HepG2 (cell line): ENCODE data around the gene CPXM1. TPM values are rescaled to one million over a fixed set of nuclear protein-coding genes. Genes with fewer than 3 reads are reported as not detected.

Experiments
- AKNA ChIP-seq: sonication (generic); formaldehyde crosslinking; IDR thresholded peaks from 2 replicates; pipeline ENCODE4 v1.4.0; 2020; ENCODE audit warnings: missing genetic modification reagents, borderline replicate concordance
- KDM5A ChIP-seq: fragments of 200-600 bp; sonication (generic); IDR thresholded peaks from 2 replicates; pipeline ENCODE4 v1.7.0; 2018; ENCODE audit warnings: antibody characterized with exemption, mild to moderate bottlenecking, low read length, borderline replicate concordance
- NFE2 ChIP-seq: sonication (generic); formaldehyde crosslinking; IDR thresholded peaks from 2 replicates; pipeline ENCODE4 v1.4.0; 2020; ENCODE audit warnings: missing genetic modification reagents
- PHF5A ChIP-seq: IDR thresholded peaks from one replicate; pipeline ENCODE4 v1.6.1; 2018; ENCODE audit warnings: low read depth, missing genetic modification reagents; ENCODE audit not compliant: unreplicated experiment
- PTBP1 ChIP-seq: fragments of 200-400 bp; formaldehyde crosslinking; IDR thresholded peaks from 2 replicates; pipeline ENCODE4 v1.6.1; 2018; ENCODE audit warnings: low read length, low read depth; ENCODE audit not compliant: poor library complexity, severe bottlenecking
- RNF219 ChIP-seq: sonication (generic); formaldehyde crosslinking; IDR thresholded peaks from 2 replicates; pipeline ENCODE4 v1.5.0; 2020; ENCODE audit warnings: mild to moderate bottlenecking, missing genetic modification reagents
- SAFB2 ChIP-seq: sonication (generic); formaldehyde crosslinking; IDR thresholded peaks from 2 replicates; pipeline ENCODE4 v1.5.1; 2020; ENCODE audit warnings: missing genetic modification reagents, low read depth, mild to moderate bottlenecking, borderline replicate concordance
- SKIL ChIP-seq: sonication (generic); formaldehyde crosslinking; IDR thresholded peaks from 2 replicates; pipeline ENCODE4 v1.8.0; 2022; ENCODE audit warnings: missing genetic modification reagents, mild to moderate bottlenecking, moderate library complexity, borderline replicate concordance
- SRSF4 ChIP-seq: fragments of 200-400 bp; formaldehyde crosslinking; IDR thresholded peaks from one replicate; pipeline ENCODE4 v1.6.1; 2018; ENCODE audit warnings: mild to moderate bottlenecking, low read depth, low read length, moderate library complexity; ENCODE audit not compliant: poor library complexity, severe bottlenecking
- SYNCRIP ChIP-seq: fragments of 200-400 bp; formaldehyde crosslinking; IDR thresholded peaks from 2 replicates; pipeline ENCODE4 v1.6.1; 2018; ENCODE audit warnings: mild to moderate bottlenecking, low read depth, low read length; ENCODE audit not compliant: insufficient read depth
- ZBTB10 ChIP-seq: sonication (generic); formaldehyde crosslinking; IDR thresholded peaks from 2 replicates; pipeline ENCODE4 v1.4.0; 2020; ENCODE audit warnings: missing genetic modification reagents, borderline replicate concordance
- ZNF124 ChIP-seq: sonication (generic); formaldehyde crosslinking; IDR thresholded peaks from 2 replicates; pipeline ENCODE4 v1.4.0; 2020; ENCODE audit warnings: missing genetic modification reagents
- ZNF18 ChIP-seq: sonication (generic); formaldehyde crosslinking; IDR thresholded peaks from 2 replicates; pipeline ENCODE4 v1.8.0; 2022; ENCODE audit warnings: mild to moderate bottlenecking, missing genetic modification reagents; ENCODE audit not compliant: insufficient replicate concordance
- ZNF572 ChIP-seq: sonication (generic); formaldehyde crosslinking; IDR thresholded peaks from 2 replicates; pipeline ENCODE4 v1.5.1; 2020; ENCODE audit warnings: mild to moderate bottlenecking, missing genetic modification reagents
- polyA plus RNA-seq, 8 experiments: library from polyadenylated mRNA; depleted of rRNA in 3 of 8; stranded (reverse) in 7 of 8; unstranded in 1 of 8; fragments of >200 nt; fragmentation: Illumina TruSeq in 4 of 8; extraction: Trizol in 4 of 8; gene quantifications; 2 replicates each; pipeline versions ENCODE4 v1.2.1 to v1.2.3, GENCODE V29; 2011 to 2016; ENCODE audit warnings: low read depth in 4 of 8, missing spikeins in 1 of 8, mixed read lengths in 1 of 8; ENCODE audit not compliant: insufficient read depth in 1 of 8
- total RNA-seq, 5 experiments: library from RNA; depleted of rRNA; stranded (reverse); fragments of >200 nt; fragmentation: Illumina TruSeq; extraction: Trizol; gene quantifications; 2 replicates each; pipeline ENCODE4 v1.2.3, GENCODE V29; 2016; ENCODE audit warnings: low read depth in 1 of 5

Gene CPXM1
- total and polyA plus RNA-seq, 2 of the 13 experiments (the other 11 are each of a cell fraction or from before 2014, with no cell fraction given) = 0.07 TPM; not detected in 1

GRCh38 chr20:2839732-2840137 is 39.3 kb upstream of the CPXM1 start (continued):
- no peak for TF ChIP-seq SKIL (CRISPR knock-in tag)
- no peak for TF ChIP-seq ZBTB10
- no peak for TF ChIP-seq SYNCRIP
- 0 out of 2 replicates have a peak, but pooled peaks have one; percentile 25 for TF ChIP-seq ZNF124 (CRISPR knock-in tag)
- peak; percentile 12 for TF ChIP-seq PHF5A (CRISPR knock-in tag)
- no peak for TF ChIP-seq NFE2 (CRISPR knock-in tag)
- TF ChIP-seq PTBP1 = peak; percentile 39
- TF ChIP-seq SAFB2 (CRISPR knock-in tag) = no peak
- TF ChIP-seq SRSF4 = no peak
- no peak for TF ChIP-seq ZNF18 (CRISPR knock-in tag)
- TF ChIP-seq AKNA (CRISPR knock-in tag) = no peak
- TF ChIP-seq KDM5A = no peak
- no peak for TF ChIP-seq RNF219 (CRISPR knock-in tag)
- TF ChIP-seq ZNF572 (CRISPR knock-in tag) = no peak
